ENCODE data around the gene ITGA5.

Gene ITGA5

GRCh38 chr12:54411391-54412241 lies 7.5 kb downstream of the ITGA5 start:
- no peak for DNase-seq (ENCODE audit: low read depth)

- DNase-seq (ENCODE audit: low read depth), result no peak
Observed at GRCh38 chr12:54409267-54409666, 9.8 kb downstream of the ITGA5 start.

GRCh38 chr12:54407183-54407905 lies 11.7 kb downstream of the ITGA5 start:
- no peak for DNase-seq (ENCODE audit: low read depth)

- no peak for DNase-seq (ENCODE audit: low read depth)
Observed at GRCh38 chr12:54405573-54405972, 13.5 kb downstream of the ITGA5 start.

GRCh38 chr12:54405106-54405505 lies 14.0 kb downstream of the ITGA5 start:
- no peak for DNase-seq (ENCODE audit: low read depth)

GRCh38 chr12:54404061-54405004 lies 14.7 kb downstream of the ITGA5 start:
- no peak for DNase-seq (ENCODE audit: low read depth)

GRCh38 chr12:54401119-54401518 lies 17.9 kb downstream of the ITGA5 start:
- DNase-seq (ENCODE audit: low read depth), result no peak

GRCh38 chr12:54398995-54399793 lies 19.9 kb downstream of the ITGA5 start:
- peak; percentile 69 for DNase-seq (ENCODE audit: low read depth)

- DNase-seq (ENCODE audit: low read depth), result no peak
Observed at GRCh38 chr12:54398218-54398617, 20.8 kb downstream of the ITGA5 start.

GRCh38 chr12:54397157-54397556 lies 21.9 kb downstream of the ITGA5 start:
- DNase-seq (ENCODE audit: low read depth), result no peak

- no peak for DNase-seq (ENCODE audit: low read depth)
Observed at GRCh38 chr12:54395545-54395944, 23.5 kb downstream of the ITGA5 start.

- DNase-seq (ENCODE audit: low read depth), result no peak
Observed at GRCh38 chr12:54394986-54395385, 24.1 kb downstream of the ITGA5 start.

GRCh38 chr12:54394281-54394719 lies 24.8 kb downstream of the ITGA5 start:
- DNase-seq (ENCODE audit: low read depth), result no peak

GRCh38 chr12:54393743-54394142 lies 25.3 kb downstream of the ITGA5 start:
- DNase-seq (ENCODE audit: low read depth), result no peak

GRCh38 chr12:54393207-54393609 lies 25.9 kb downstream of the ITGA5 start:
- DNase-seq (ENCODE audit: low read depth), result no peak

- DNase-seq (ENCODE audit: low read depth), result no peak
Observed at GRCh38 chr12:54392485-54393206, 26.4 kb downstream of the ITGA5 start.

- DNase-seq (ENCODE audit: low read depth), result peak; percentile 57
Observed at GRCh38 chr12:54390668-54391551, 28.2 kb downstream of the ITGA5 start.

GRCh38 chr12:54390176-54390667 lies 28.8 kb downstream of the ITGA5 start:
- no peak for DNase-seq (ENCODE audit: low read depth)

- no peak for DNase-seq (ENCODE audit: low read depth)
Observed at GRCh38 chr12:54389607-54390175, 29.4 kb downstream of the ITGA5 start.

All from stimulated activated CD8-positive, alpha-beta memory T cell treated with anti-CD3 and anti-CD28 coated beads, Interleukin-12 subunit alpha, Interleukin-12 subunit beta, amount 100 ng/mL, for 4 hours (primary cell).